ENCODE data around the gene ARNT2.

ARNT2 gene

DNA sequence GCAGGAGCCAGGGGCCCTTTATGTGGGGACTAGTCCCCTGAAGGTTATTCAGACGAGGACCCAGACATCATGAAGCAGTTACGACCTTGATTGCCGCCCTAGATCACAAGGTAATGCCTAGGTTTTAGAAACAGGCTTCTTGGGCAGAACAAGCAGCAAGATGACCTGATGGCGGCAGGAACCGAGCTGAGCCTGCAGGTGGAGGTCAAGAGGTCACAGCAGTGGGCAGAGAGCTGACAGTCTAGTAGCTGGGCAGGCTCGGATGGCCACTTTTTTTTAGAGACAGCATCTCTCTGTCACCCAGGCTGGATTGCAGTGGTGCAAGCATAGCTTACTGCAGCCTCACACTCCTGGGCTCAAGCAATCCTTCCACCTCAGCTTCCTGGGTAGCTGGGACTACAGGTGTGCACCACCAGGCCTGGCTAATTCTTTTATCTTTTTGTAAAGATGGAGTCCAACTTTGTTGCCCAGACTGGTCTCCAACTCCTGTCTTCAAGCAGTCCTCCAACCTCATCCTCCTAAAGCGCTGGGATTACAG is 207.4 kb downstream of the ARNT2 start:
- no peaks in the 10 kb centered on the region for H3K9me3 ChIP-seq (replicated peaks in 1 of 2; ENCODE audit: control insufficient read depth in 2 of 2, insufficient read depth in 1 of 2, low read depth in 1 of 2, low read length in 2 of 2)
- no peak overlapping the region for H2BK5ac ChIP-seq (ENCODE audit: low read length)
- H4K91ac ChIP-seq (ENCODE audit: low read depth, low read length, poor library complexity), result no peak overlapping the region
- no peaks in the 10 kb centered on the region for H3K79me1 ChIP-seq (ENCODE audit: low read depth, low read length)
- WGBS, 2 donors (ENCODE audit: extremely low coverage in 2 of 2, insufficient read length in 2 of 2, insufficient replicate concordance in 1 of 2), result no CpG with 5 or more reads among the region's 7 CpGs
- no peaks in the 10 kb centered on the region for H3K36me3 ChIP-seq (replicated peaks in 1 of 2; ENCODE audit: control insufficient read depth in 2 of 2, insufficient read depth in 2 of 2, low read length in 2 of 2)
- H3K23ac ChIP-seq (ENCODE audit: low read depth, low read length, poor library complexity), result no peak overlapping the region
- H2BK12ac ChIP-seq (ENCODE audit: low read length), result no peak overlapping the region
- H2BK15ac ChIP-seq (ENCODE audit: low read length), result no peak overlapping the region
- no peak overlapping the region for H3K14ac ChIP-seq (ENCODE audit: low read length)
- no peak overlapping the region for H3K18ac ChIP-seq (ENCODE audit: low read length)
- H3K27me3 ChIP-seq (ENCODE audit: control insufficient read depth in 3 of 3, insufficient read depth in 3 of 3, low read depth in 1 of 3, low read length in 3 of 3), result peaks cover 0 to 3% (median 0%) of the 10 kb centered on the region in 3 experiments
- no peak overlapping the region for H4K8ac ChIP-seq (ENCODE audit: low read depth, low read length)
- no peak overlapping the region for H3K4me3 ChIP-seq (ENCODE audit: low read length in 2 of 2)
- no peak overlapping the region for H3K9ac ChIP-seq (ENCODE audit: low read depth, low read length, poor library complexity)
- no peak overlapping the region for H3K27ac ChIP-seq (replicated peaks; ENCODE audit: low read length)
- no peak overlapping the region for H3K4ac ChIP-seq (ENCODE audit: low read length)
- no peak overlapping the region for H3K4me2 ChIP-seq (ENCODE audit: insufficient read depth, low read length, poor library complexity, severe bottlenecking)
- H2AFZ ChIP-seq (ENCODE audit: low read length), result no peak overlapping the region
- H2AK5ac ChIP-seq (ENCODE audit: low read depth, low read length), result no peak overlapping the region
- peak; percentile 14 for DNase-seq (ENCODE audit: low spot score)
- H3K4me1 ChIP-seq (ENCODE audit: control insufficient read depth in 2 of 2, insufficient read depth in 1 of 2, low read depth in 1 of 2, low read length in 2 of 2), result peaks cover 0 to 1% of the 10 kb centered on the region in 2 donors
- H2BK120ac ChIP-seq (ENCODE audit: low read depth, low read length), result no peak overlapping the region

DNA sequence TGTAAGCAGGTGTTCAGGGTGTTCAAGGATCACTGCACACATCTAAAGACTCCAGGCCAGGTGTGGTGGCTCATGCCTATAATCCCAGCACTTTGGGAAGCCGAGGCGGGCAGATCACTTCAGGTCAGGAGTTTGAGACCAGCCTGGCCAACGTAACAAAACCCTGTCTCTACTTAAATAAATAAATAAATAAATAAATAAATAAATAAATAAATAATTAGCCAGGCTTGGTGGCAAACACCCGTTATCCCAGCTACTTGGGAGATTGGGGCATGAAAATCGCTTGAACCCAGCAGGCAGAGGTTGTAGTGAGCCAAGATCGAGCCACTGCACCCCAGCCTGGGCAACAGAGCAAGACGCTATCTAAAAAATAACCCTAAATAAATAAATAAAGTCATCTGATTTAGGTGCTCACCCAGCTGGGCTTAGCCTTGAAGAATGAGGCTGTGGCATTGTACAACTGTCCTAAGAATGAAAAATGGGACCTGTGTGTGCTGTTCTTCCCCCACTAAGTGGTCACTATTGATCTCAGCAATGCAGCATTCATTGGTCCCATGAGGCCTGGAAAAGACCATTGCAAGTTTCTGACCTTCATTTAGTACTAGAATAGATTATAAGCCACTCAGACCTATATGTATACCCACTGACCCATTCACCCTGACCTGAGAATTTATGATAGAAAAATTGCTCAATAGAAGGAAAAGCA is 208.1 kb downstream of the ARNT2 start:
- H3K23ac ChIP-seq (ENCODE audit: low read depth, low read length, poor library complexity), result no peak overlapping the region
- H3K14ac ChIP-seq (ENCODE audit: low read length), result no peak overlapping the region
- no peaks in the 10 kb centered on the region for H3K9me3 ChIP-seq (replicated peaks in 1 of 2; ENCODE audit: control insufficient read depth in 2 of 2, insufficient read depth in 1 of 2, low read depth in 1 of 2, low read length in 2 of 2)
- H3K27me3 ChIP-seq (ENCODE audit: control insufficient read depth in 3 of 3, insufficient read depth in 3 of 3, low read depth in 1 of 3, low read length in 3 of 3), result peaks cover 0 to 3% (median 0%) of the 10 kb centered on the region in 3 experiments
- H4K8ac ChIP-seq (ENCODE audit: low read depth, low read length), result no peak overlapping the region
- no peak overlapping the region for H4K91ac ChIP-seq (ENCODE audit: low read depth, low read length, poor library complexity)
- H3K4me1 ChIP-seq (ENCODE audit: control insufficient read depth in 2 of 2, insufficient read depth in 1 of 2, low read depth in 1 of 2, low read length in 2 of 2), result peaks cover 0 to 1% of the 10 kb centered on the region in 2 donors
- H3K79me1 ChIP-seq (ENCODE audit: low read depth, low read length), result no peaks in the 10 kb centered on the region
- H2BK120ac ChIP-seq (ENCODE audit: low read depth, low read length), result no peak overlapping the region
- H2BK12ac ChIP-seq (ENCODE audit: low read length), result no peak overlapping the region
- no peak overlapping the region for H3K9ac ChIP-seq (ENCODE audit: low read depth, low read length, poor library complexity)
- H3K18ac ChIP-seq (ENCODE audit: low read length), result no peak overlapping the region
- WGBS, 2 donors (ENCODE audit: extremely low coverage in 2 of 2, insufficient read length in 2 of 2, insufficient replicate concordance in 1 of 2), result no CpG with 5 or more reads among the region's 7 CpGs
- H2BK5ac ChIP-seq (ENCODE audit: low read length), result no peak overlapping the region
- H3K4me2 ChIP-seq (ENCODE audit: insufficient read depth, low read length, poor library complexity, severe bottlenecking), result no peak overlapping the region
- no peak overlapping the region for H3K4me3 ChIP-seq (ENCODE audit: low read length in 2 of 2)
- H3K36me3 ChIP-seq (replicated peaks in 1 of 2; ENCODE audit: control insufficient read depth in 2 of 2, insufficient read depth in 2 of 2, low read length in 2 of 2), result no peaks in the 10 kb centered on the region
- DNase-seq (ENCODE audit: low spot score), result no peak
- no peak overlapping the region for H2AK5ac ChIP-seq (ENCODE audit: low read depth, low read length)
- H3K4ac ChIP-seq (ENCODE audit: low read length), result no peak overlapping the region
- no peak overlapping the region for H2AFZ ChIP-seq (ENCODE audit: low read length)
- no peak overlapping the region for H3K27ac ChIP-seq (replicated peaks; ENCODE audit: low read length)
- H2BK15ac ChIP-seq (ENCODE audit: low read length), result no peak overlapping the region

DNA sequence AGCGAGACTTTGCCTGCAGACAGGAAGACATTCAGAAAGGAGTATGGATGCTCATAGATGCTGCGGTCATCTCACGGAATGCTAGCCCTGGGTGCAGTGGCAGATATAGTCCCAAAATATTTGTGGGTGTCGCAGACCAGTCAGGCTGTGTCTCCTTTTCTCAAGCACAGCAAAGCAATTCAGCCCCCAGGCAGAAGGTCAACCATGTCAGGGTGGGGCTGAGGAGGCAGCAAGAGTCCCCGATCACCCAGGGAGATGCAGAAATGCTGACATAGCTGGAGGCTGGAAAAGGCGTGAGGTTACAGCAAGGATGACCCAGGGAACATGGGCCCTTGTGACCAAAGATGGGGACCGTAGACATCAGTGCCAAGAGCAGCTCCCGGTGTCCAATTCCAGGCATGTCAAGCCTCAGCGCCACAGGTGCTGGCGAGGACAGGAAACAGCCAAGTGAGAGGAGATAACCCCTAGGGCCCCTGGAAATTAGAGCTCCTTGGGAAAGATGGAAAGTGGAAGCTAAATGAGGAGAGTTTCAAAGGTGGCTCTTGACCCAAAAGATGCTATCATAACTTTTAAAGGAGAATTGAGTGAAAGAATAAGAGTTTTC is 209.7 kb downstream of the ARNT2 start:
- Histone ChIP-seq H2AK5ac (ENCODE audit: low read depth, low read length) (peak overlapping the region; percentile 31), H2BK15ac (ENCODE audit: low read length) (no peak overlapping the region), H4K91ac (ENCODE audit: low read depth, low read length, poor library complexity) (no peak overlapping the region), H3K4ac (ENCODE audit: low read length) (no peak overlapping the region), H2AFZ (ENCODE audit: low read length) (no peak overlapping the region), H3K79me1 (ENCODE audit: low read depth, low read length) (no peaks in the 10 kb centered on the region), H3K9me3 (replicated peaks in 1 of 2; ENCODE audit: control insufficient read depth in 2 of 2, insufficient read depth in 1 of 2, low read depth in 1 of 2, low read length in 2 of 2) (no peaks in the 10 kb centered on the region), H3K27me3 (ENCODE audit: control insufficient read depth in 3 of 3, insufficient read depth in 3 of 3, low read depth in 1 of 3, low read length in 3 of 3) (peaks cover 0 to 3% (median 0%) of the 10 kb centered on the region in 3 experiments), H4K8ac (ENCODE audit: low read depth, low read length) (no peak overlapping the region), H3K14ac (ENCODE audit: low read length) (peak overlapping the region; percentile 44), H3K4me1 (ENCODE audit: control insufficient read depth in 2 of 2, insufficient read depth in 1 of 2, low read depth in 1 of 2, low read length in 2 of 2) (peaks cover 0 to 1% of the 10 kb centered on the region in 2 donors), H3K4me2 (ENCODE audit: insufficient read depth, low read length, poor library complexity, severe bottlenecking) (no peak overlapping the region), H3K18ac (ENCODE audit: low read length) (no peak overlapping the region), H3K23ac (ENCODE audit: low read depth, low read length, poor library complexity) (no peak overlapping the region), H2BK120ac (ENCODE audit: low read depth, low read length) (peak overlapping the region; percentile 32), H3K36me3 (replicated peaks in 1 of 2; ENCODE audit: control insufficient read depth in 2 of 2, insufficient read depth in 2 of 2, low read length in 2 of 2) (no peaks in the 10 kb centered on the region), H2BK12ac (ENCODE audit: low read length) (no peak overlapping the region), H3K27ac (replicated peaks; ENCODE audit: low read length) (no peak overlapping the region), H3K4me3 (ENCODE audit: low read length in 2 of 2) (no peak overlapping the region), H2BK5ac (ENCODE audit: low read length) (no peak overlapping the region), H3K9ac (ENCODE audit: low read depth, low read length, poor library complexity) (peak overlapping the region; percentile 63)
- DNase-seq (ENCODE audit: low spot score), result no peak
- no CpG with 5 or more reads among the region's 10 CpGs for WGBS, 2 donors (ENCODE audit: extremely low coverage in 2 of 2, insufficient read length in 2 of 2, insufficient replicate concordance in 1 of 2)

DNA sequence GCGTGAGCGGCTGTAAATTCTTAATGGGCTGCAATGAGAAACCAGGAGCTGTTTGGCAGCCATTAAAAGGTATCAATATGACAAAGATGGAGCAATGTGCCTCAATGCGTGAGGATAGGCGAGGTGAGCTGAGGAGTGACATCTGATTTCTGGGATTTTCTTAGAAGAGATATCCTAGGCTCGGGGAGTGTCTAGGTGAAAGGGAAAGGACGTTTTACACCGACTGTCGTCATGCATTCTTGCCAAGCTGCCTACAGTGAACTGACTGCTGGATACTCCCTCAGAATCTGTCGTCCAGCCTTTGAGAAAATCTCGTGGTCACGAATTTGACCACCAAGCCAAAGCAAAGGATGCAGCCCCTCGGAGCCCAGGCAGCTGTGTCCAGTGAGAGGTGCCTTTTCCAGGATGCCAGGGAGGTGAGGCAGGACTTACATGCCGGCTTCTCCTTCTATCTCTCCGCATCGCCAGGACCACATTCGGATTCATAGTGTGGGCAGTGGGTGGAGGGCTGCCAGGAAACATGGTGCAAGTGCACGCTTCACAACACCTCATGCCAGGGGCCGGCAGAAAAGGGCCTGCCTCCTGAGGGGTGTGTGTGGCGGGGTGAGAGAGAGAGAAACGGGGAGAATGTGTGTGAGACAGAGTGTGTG is 210.7 kb downstream of the ARNT2 start:
- no peak overlapping the region for H2BK120ac ChIP-seq (ENCODE audit: low read depth, low read length)
- no peak overlapping the region for H2BK15ac ChIP-seq (ENCODE audit: low read length)
- no peak overlapping the region for H2BK5ac ChIP-seq (ENCODE audit: low read length)
- H3K4me2 ChIP-seq (ENCODE audit: insufficient read depth, low read length, poor library complexity, severe bottlenecking), result no peak overlapping the region
- WGBS, 2 donors (ENCODE audit: extremely low coverage in 2 of 2, insufficient read length in 2 of 2, insufficient replicate concordance in 1 of 2), result no CpG with 5 or more reads among the region's 20 CpGs
- no peak overlapping the region for H4K91ac ChIP-seq (ENCODE audit: low read depth, low read length, poor library complexity)
- H2BK12ac ChIP-seq (ENCODE audit: low read length), result no peak overlapping the region
- no peak overlapping the region for H4K8ac ChIP-seq (ENCODE audit: low read depth, low read length)
- no peak overlapping the region for H3K4me3 ChIP-seq (ENCODE audit: low read length in 2 of 2)
- no peaks in the 10 kb centered on the region for H3K36me3 ChIP-seq (replicated peaks in 1 of 2; ENCODE audit: control insufficient read depth in 2 of 2, insufficient read depth in 2 of 2, low read length in 2 of 2)
- no peaks in the 10 kb centered on the region for H3K79me1 ChIP-seq (ENCODE audit: low read depth, low read length)
- no peak overlapping the region for H3K27ac ChIP-seq (replicated peaks; ENCODE audit: low read length)
- H3K27me3 ChIP-seq (ENCODE audit: control insufficient read depth in 3 of 3, insufficient read depth in 3 of 3, low read depth in 1 of 3, low read length in 3 of 3), result peaks cover 0 to 3% (median 0%) of the 10 kb centered on the region in 3 experiments
- no peak overlapping the region for H2AFZ ChIP-seq (ENCODE audit: low read length)
- no peak overlapping the region for H2AK5ac ChIP-seq (ENCODE audit: low read depth, low read length)
- no peak overlapping the region for H3K4ac ChIP-seq (ENCODE audit: low read length)
- no peak for DNase-seq (ENCODE audit: low spot score)
- H3K9ac ChIP-seq (ENCODE audit: low read depth, low read length, poor library complexity), result peak overlapping the region; percentile 13
- peaks cover 0 to 1% of the 10 kb centered on the region in 2 donors for H3K4me1 ChIP-seq (ENCODE audit: control insufficient read depth in 2 of 2, insufficient read depth in 1 of 2, low read depth in 1 of 2, low read length in 2 of 2)
- H3K18ac ChIP-seq (ENCODE audit: low read length), result no peak overlapping the region
- peak overlapping the region; percentile 71 for H3K23ac ChIP-seq (ENCODE audit: low read depth, low read length, poor library complexity)
- no peaks in the 10 kb centered on the region for H3K9me3 ChIP-seq (replicated peaks in 1 of 2; ENCODE audit: control insufficient read depth in 2 of 2, insufficient read depth in 1 of 2, low read depth in 1 of 2, low read length in 2 of 2)
- H3K14ac ChIP-seq (ENCODE audit: low read length), result no peak overlapping the region

All from neuronal stem cell (in vitro differentiated cells).